Ascending aorta (tissue), 2 donors: Measurements from ENCODE around the gene ST6GALNAC4. TPM values are rescaled to one million over a fixed set of nuclear protein-coding genes. Genes with fewer than 3 reads are reported as not detected.

Experiments
- DNase-seq, 2 donors: peaks; one replicate each; pipeline ENCODE4 v3.0.0-alpha.2; 2019; ENCODE audit warnings: low spot score in 2 of 2
- H3K27ac ChIP-seq, 2 donors: fragments of 200-600 bp; sonication (generic); one replicate each; pipeline ENCODE4 v1.5.1; 2016 to 2017; ENCODE audit warnings: mild to moderate bottlenecking in 1 of 2
- H3K27me3 ChIP-seq: fragments of 200-600 bp; sonication (generic); one replicate; pipeline ENCODE4 v1.5.1; 2017
- H3K36me3 ChIP-seq, 2 donors: fragments of 200-600 bp; sonication (generic); one replicate each; pipeline ENCODE4 v1.5.1; 2016
- H3K4me1 ChIP-seq, 2 donors: fragments of 200-600 bp; sonication (generic); one replicate each; pipeline ENCODE4 v1.5.1; 2016 to 2017; ENCODE audit warnings: mild to moderate bottlenecking in 1 of 2
- H3K4me3 ChIP-seq, 2 donors: fragments of 200-600 bp; sonication (generic); one replicate each; pipeline ENCODE4 v1.5.1; 2016 to 2017; ENCODE audit warnings: mild to moderate bottlenecking in 1 of 2
- H3K9me3 ChIP-seq, 2 donors: fragments of 200-600 bp; sonication (generic); one replicate each; pipeline ENCODE4 v1.5.1; 2016
- CTCF ChIP-seq, 3 experiments: fragments of 200-600 bp in 2 of 3; fragments of 450-650 bp in 1 of 3; sonication (generic) in 2 of 3; IDR thresholded peaks; one replicate each; pipeline ENCODE4 v1.5.1; 2016 to 2019; ENCODE audit warnings: antibody characterized with exemption in 3 of 3, mild to moderate bottlenecking in 1 of 3, moderate library complexity in 1 of 3
- intact Hi-C: fragments of 100-400 bp; cut with DNase I; formaldehyde crosslinking; loops from one replicate; pipeline ENCODE4 v1.15.1; 2023
- total RNA-seq: library from RNA; depleted of rRNA; stranded (reverse); fragments of >200 nt; gene quantifications from one replicate; pipeline ENCODE4 v1.1.0, GENCODE V29; 2016

Gene ST6GALNAC4
- total RNA-seq, 1 donor from 2014 or later, result 134 TPM

GRCh38 chr9:127868278-127868902 is 48.5 kb downstream of the ST6GALNAC4 start:
- no peak overlapping the region for H3K4me3 ChIP-seq
- no peak for DNase-seq
- peaks cover 19 to 55% of the 10 kb centered on the region in 2 donors for H3K36me3 ChIP-seq
- H3K9me3 ChIP-seq, result no peaks in the 10 kb centered on the region
- peak overlapping the region; percentile 14 to 67 for H3K27ac ChIP-seq
- TF ChIP-seq CTCF (IDR thresholded peaks at IDR 0.05), result no peak
- no peaks in the 10 kb centered on the region for H3K27me3 ChIP-seq
- intact Hi-C loops, result no loop called here
- H3K4me1 ChIP-seq, result peaks cover 1 to 4% of the 10 kb centered on the region in 2 donors

GRCh38 chr9:127867356-127868277 is 49.2 kb downstream of the ST6GALNAC4 start:
- no peak overlapping the region for H3K4me3 ChIP-seq
- no peak for DNase-seq
- peaks cover 19 to 53% of the 10 kb centered on the region in 2 donors for H3K36me3 ChIP-seq
- peaks cover 0 to 1% of the 10 kb centered on the region in 2 donors for H3K4me1 ChIP-seq
- TF ChIP-seq CTCF (IDR thresholded peaks at IDR 0.05), result no peak
- intact Hi-C loops, result no loop called here
- H3K27ac ChIP-seq, result peak overlapping the region in 1 of 2 donors; percentile 45
- H3K9me3 ChIP-seq, result no peaks in the 10 kb centered on the region
- H3K27me3 ChIP-seq, result no peaks in the 10 kb centered on the region

DNA sequence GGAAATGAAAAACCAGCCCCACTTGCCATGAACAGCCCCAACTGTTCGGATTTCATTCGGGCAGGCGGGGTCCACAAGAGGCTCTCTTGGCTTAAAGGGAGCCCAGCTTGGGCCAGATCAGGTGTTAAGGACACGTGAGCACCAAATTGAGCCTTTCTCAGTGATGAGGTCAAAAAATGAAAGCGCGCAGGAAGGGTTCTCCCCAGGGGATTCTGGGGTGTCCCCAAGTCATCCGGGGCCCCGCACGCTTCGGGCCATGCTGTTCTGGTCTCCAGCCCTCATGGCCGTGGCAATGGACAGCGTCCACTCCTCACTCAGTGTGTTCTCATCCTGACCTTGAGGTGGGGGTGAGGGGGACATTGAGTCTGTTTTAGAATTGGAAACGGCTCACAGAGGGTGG is 50.3 kb downstream of the ST6GALNAC4 start:
- Histone ChIP-seq H3K27ac (no peak overlapping the region), H3K27me3 (no peaks in the 10 kb centered on the region), H3K9me3 (no peaks in the 10 kb centered on the region), H3K4me3 (no peak overlapping the region), H3K36me3 (peaks cover 14 to 43% of the 10 kb centered on the region in 2 donors), H3K4me1 (peaks cover 8 to 12% of the 10 kb centered on the region in 2 donors)
- intact Hi-C loops, result no loop called here
- no peak for DNase-seq
- TF ChIP-seq CTCF (IDR thresholded peaks at IDR 0.05), result no peak

GRCh38 chr9:127865645-127866464 is 51.0 kb downstream of the ST6GALNAC4 start:
- no peak for DNase-seq
- intact Hi-C loops, result no loop called here
- Histone ChIP-seq H3K4me3 (no peak overlapping the region), H3K4me1 (peaks cover 8 to 19% of the 10 kb centered on the region in 2 donors), H3K27me3 (no peaks in the 10 kb centered on the region), H3K36me3 (peaks cover 14 to 36% of the 10 kb centered on the region in 2 donors), H3K9me3 (no peaks in the 10 kb centered on the region), H3K27ac (no peak overlapping the region)
- no peak for TF ChIP-seq CTCF (IDR thresholded peaks at IDR 0.05)

- TF ChIP-seq CTCF (IDR thresholded peaks at IDR 0.05), result no peak
- Histone ChIP-seq H3K4me1 (peaks cover 20 to 42% of the 10 kb centered on the region in 2 donors), H3K9me3 (no peaks in the 10 kb centered on the region), H3K27me3 (no peaks in the 10 kb centered on the region), H3K4me3 (no peak overlapping the region), H3K36me3 (peaks cover 6 to 17% of the 10 kb centered on the region in 2 donors), H3K27ac (peak overlapping the region in 1 of 2 donors; percentile 97)
- intact Hi-C loops, result loop anchor here (5.0 kb wide), 1 partner anchor 36 kb away; no protein-coding TSS in a partner anchor
- no peak for DNase-seq
Measured at GRCh38 chr9:127863191-127863621, 53.6 kb downstream of the ST6GALNAC4 start.
